Body of pancreas (tissue), 4 donors: ENCODE results near the gene C2orf72.

ENCODE experiments used
- POLR2A ChIP-seq, 3 donors: fragments of 450-650 bp; IDR thresholded peaks; one replicate each; pipeline ENCODE4 v1.6.1; 2016; ENCODE audit warnings: antibody characterized with exemption in 3 of 3, mild to moderate bottlenecking in 2 of 3
- TF ChIP-seq, protein P1 (sequence below), 7 experiments: fragments of 450-650 bp in 4 of 7; fragments of 200-600 bp in 3 of 7; sonication (generic) in 3 of 7; IDR thresholded peaks; one replicate each; pipeline ENCODE4 v1.5.1; 2016 to 2019; ENCODE audit warnings: antibody characterized with exemption in 7 of 7

DNA sequence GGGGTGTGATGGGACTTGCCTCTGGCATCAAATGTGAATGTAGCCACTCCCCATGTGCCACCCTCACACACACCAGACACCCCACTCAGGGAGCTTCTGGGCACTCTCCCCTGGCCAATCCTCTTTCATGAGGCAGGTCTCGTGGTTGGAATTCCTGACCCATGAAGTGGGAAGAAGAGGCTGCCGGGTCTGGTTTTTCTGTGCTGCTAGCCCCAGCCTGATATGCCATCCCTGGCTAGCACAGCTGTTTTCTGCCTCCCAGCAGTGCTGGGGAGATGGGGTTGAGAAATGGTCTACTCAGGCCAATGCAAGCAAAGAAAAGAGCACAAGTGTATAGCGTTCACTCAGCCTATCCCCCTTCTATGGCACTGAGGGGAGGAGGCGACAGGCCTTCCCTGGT lies 1.2 kb upstream of the C2orf72 start:
- no peak for TF ChIP-seq POLR2A (IDR thresholded peaks at IDR 0.05)
- TF ChIP-seq, protein P1, sequence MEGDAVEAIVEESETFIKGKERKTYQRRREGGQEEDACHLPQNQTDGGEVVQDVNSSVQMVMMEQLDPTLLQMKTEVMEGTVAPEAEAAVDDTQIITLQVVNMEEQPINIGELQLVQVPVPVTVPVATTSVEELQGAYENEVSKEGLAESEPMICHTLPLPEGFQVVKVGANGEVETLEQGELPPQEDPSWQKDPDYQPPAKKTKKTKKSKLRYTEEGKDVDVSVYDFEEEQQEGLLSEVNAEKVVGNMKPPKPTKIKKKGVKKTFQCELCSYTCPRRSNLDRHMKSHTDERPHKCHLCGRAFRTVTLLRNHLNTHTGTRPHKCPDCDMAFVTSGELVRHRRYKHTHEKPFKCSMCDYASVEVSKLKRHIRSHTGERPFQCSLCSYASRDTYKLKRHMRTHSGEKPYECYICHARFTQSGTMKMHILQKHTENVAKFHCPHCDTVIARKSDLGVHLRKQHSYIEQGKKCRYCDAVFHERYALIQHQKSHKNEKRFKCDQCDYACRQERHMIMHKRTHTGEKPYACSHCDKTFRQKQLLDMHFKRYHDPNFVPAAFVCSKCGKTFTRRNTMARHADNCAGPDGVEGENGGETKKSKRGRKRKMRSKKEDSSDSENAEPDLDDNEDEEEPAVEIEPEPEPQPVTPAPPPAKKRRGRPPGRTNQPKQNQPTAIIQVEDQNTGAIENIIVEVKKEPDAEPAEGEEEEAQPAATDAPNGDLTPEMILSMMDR (IDR thresholded peaks at IDR 0.05) = no peak
